Fibroblast of mammary gland (primary cell): Measurements from ENCODE around the gene AKNA.

Experiments
- DNase-seq: peaks from one replicate; pipeline ENCODE4 v3.0.0-alpha.2; 2010; ENCODE audit warnings: low read depth
- H3K4me3 ChIP-seq: 2 replicates; pipeline ENCODE4 v1.5.1; 2011; ENCODE audit warnings: low read depth, mild to moderate bottlenecking, low read length, moderate library complexity; ENCODE audit not compliant: control insufficient read depth
- TF ChIP-seq, protein P1 (sequence below): conservative IDR thresholded peaks from 2 replicates; pipeline ENCODE4 v1.5.1; 2011; ENCODE audit warnings: low read depth, low read length, inconsistent platforms; ENCODE audit not compliant: control insufficient read depth, insufficient read depth

Gene AKNA

DNA sequence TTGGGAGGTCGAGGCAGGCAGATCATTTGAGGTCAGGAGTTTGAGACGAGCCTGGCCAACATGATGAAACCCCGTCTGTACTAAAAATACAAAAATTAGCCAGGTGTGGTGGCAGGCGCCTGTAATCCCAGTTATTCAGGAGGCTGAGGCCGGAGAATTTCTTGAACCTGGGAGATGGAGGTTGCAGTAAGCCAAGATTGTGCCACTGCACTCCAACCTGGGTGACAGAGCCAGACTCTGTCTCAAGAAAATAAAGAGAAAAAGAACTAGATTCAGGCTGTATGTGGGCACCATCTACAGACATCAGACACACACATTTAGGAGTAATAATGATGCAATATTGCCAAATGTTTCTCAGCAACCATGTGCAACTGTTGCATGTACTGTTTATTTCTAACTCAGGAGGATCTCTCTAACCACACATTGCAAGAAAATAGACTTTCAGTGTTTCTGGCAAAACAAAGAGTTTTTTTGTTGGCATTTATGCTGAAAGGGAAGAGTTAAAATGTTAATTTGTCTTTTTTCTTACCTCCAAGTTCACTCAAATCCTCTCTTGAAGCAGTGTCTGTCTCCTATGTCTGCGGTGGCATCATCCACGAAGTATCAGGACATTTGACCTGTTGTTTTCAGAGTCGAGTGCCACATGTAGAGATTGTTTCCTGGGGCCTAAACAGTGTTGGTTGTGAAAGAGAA, 70.0 kb downstream of the AKNA start:
- TF ChIP-seq, protein P1, sequence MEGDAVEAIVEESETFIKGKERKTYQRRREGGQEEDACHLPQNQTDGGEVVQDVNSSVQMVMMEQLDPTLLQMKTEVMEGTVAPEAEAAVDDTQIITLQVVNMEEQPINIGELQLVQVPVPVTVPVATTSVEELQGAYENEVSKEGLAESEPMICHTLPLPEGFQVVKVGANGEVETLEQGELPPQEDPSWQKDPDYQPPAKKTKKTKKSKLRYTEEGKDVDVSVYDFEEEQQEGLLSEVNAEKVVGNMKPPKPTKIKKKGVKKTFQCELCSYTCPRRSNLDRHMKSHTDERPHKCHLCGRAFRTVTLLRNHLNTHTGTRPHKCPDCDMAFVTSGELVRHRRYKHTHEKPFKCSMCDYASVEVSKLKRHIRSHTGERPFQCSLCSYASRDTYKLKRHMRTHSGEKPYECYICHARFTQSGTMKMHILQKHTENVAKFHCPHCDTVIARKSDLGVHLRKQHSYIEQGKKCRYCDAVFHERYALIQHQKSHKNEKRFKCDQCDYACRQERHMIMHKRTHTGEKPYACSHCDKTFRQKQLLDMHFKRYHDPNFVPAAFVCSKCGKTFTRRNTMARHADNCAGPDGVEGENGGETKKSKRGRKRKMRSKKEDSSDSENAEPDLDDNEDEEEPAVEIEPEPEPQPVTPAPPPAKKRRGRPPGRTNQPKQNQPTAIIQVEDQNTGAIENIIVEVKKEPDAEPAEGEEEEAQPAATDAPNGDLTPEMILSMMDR: no peak

DNA sequence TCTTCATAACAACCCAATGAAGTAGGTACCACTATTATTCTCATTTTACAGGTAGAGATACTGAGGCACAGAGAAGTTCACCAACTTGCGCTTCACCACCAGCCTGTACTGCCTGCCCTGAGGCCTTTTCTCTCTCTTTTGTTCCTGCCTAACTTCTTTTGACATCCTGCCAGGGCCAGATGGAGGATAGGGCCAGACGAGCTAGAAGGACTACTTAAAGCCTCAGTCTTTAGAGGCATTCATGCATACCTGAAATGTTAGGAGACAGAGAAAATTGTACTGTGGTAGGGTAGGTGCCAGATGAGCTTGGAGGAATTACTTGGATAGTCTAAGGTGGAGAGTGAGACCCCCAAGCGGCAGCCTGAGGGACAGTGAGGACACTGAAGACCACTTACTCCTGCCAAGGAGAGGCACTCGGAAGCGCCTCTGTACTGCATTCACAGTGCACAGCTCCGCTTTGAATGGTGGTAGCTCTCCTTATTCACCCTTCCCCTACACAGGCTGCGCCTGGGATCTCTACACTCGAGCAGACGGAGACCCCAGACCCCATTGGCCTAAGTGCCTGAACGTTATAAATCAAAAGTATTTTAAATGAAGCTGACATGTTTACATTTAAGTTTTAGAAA, 71.1 kb downstream of the AKNA start:
- H3K4me3 ChIP-seq: no peak overlapping the region
- DNase-seq: no peak
- TF ChIP-seq, protein P1: no peak

More for the DNA sequence above, 70.0 kb downstream of the AKNA start:
- DNase-seq: peak; percentile 68
- H3K4me3 ChIP-seq: no peak overlapping the region

DNA sequence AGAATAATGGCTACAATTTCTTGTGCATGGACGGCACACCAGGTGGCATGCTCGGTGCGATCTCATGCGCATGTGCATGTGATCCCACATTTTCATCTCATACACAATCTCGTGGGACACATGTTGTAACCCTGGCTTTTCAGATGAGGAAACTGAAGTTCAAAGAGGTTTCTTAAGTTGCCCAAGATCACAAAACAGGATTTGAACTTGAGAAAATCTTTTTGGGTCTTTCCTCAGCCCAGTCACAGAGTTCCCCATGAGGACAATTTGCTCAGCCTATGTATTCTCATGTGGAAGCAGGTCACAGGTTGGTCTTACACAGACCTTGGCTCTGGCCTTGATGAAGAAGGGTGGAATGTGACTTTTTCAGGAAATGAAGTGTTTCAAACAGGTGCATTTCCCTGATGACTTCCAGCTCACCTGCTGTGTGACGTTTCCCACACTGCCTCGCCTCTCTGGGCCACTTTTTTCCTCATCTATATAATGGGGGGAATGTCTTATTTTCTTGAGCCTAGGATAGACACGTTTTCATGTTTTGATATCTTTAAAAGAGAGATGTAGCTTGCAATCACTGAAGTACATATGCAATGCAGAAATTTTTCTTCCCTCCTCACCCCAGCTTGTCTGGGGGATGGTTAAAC, 71.9 kb downstream of the AKNA start:
- H3K4me3 ChIP-seq: no peak overlapping the region
- TF ChIP-seq, protein P1: no peak
- DNase-seq: no peak

GRCh38 chr9:114314881-114315722, 72.7 kb downstream of the AKNA start:
- TF ChIP-seq, protein P1: no peak
- H3K4me3 ChIP-seq: no peak overlapping the region
- peak; percentile 14 for DNase-seq

GRCh38 chr9:114314256-114314867, 73.4 kb downstream of the AKNA start:
- H3K4me3 ChIP-seq: no peak overlapping the region
- no peak for DNase-seq
- TF ChIP-seq, protein P1: no peak

GRCh38 chr9:114313186-114313585, 74.6 kb downstream of the AKNA start:
- TF ChIP-seq, protein P1: no peak
- no peak for DNase-seq
- H3K4me3 ChIP-seq: no peak overlapping the region
